ENCODE data around the gene KIF26B.
"Not testable (repeated sequence)": the region's sequence is repeated elsewhere in the genome, so short reads cannot be mapped to it uniquely, and the experiment has no call there.

KIF26B gene

DNA sequence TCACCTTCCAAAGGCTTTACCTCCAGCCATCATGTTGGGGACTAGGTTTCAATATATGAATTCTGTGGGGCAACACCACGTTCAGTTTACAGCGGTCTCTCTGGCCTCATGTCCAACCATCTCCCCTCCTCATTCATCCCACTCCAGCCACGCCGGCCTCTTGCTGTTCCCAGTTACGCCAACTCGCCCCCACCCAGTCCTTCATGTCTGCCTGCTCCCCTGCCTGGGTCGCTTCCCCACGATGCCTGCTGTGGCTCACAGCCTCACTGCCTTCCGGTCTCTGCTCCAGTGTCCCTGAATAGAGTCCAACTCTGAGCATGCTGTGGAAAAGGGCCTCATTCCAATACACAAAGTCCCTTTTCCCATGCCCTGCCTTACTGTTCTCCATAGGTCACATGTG is 193.8 kb downstream of the KIF26B start:
- DNase-seq (ENCODE audit: low read depth in 1 of 2, low spot score in 1 of 2): no peak

DNA sequence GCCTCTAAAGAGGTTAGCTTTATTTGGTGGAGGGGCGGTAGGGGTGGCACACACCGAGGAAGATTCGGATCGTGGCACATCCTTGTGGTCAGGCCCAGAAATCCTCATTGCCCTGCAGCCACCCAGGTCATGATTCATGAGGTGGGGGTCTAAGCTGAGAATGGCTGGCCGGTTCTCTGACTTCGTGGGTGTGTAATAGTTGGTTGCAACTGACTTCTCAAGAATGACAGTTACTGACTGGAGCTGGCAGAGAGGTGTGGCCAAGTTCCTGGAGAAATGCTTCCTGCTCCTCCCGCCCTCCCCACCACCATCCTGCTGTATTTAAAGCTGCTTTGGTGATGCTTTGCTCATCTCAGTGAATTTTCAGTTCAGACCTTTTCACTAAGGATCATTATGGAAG is 198.6 kb downstream of the KIF26B start:
- no peak for DNase-seq (ENCODE audit: low read depth in 1 of 2, low spot score in 1 of 2)

- no peak for DNase-seq (ENCODE audit: low read depth in 1 of 2, low spot score in 1 of 2)
Observed at GRCh38 chr1:245353915-245354775, 199.4 kb downstream of the KIF26B start.

DNA sequence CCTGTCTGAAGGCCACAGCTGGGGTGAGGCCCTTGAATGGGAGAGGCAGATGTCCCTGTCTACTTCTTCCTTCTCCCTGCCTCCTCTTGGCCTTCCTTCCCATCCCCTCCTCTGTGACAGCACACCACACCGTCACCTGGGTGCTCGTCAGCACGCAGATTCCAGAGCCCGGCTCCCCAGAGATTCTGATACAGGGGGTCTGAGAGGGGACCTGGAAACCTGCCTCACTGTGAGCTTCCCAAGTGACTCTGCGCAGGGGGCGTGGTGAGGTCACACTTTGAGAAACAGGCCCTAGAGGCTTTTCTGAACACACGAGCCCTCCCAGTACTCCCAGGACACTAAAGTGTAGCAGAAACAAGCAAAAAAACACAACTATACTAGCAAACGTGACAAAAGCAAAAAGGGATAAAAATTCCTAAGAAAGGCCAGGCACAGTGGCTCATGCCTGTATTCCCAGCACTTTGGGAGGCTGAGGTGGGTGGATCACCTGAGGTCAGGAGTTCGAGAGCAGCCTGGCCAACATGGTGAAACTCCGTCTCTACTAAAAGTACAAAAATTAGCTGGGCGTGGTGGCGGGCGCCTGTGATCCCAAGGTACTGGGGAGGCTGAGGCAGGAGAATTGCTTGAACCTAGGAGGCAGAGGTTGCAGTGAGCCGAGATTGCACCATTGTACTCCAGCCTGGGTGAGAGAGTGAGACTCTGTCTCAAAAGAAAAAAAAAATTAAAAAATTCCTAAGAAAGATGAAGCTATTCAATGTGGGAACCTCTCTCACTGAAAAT is 201.3 kb downstream of the KIF26B start:
- not testable (repeated sequence) for DNase-seq (ENCODE audit: low read depth in 1 of 2, low spot score in 1 of 2)

DNA sequence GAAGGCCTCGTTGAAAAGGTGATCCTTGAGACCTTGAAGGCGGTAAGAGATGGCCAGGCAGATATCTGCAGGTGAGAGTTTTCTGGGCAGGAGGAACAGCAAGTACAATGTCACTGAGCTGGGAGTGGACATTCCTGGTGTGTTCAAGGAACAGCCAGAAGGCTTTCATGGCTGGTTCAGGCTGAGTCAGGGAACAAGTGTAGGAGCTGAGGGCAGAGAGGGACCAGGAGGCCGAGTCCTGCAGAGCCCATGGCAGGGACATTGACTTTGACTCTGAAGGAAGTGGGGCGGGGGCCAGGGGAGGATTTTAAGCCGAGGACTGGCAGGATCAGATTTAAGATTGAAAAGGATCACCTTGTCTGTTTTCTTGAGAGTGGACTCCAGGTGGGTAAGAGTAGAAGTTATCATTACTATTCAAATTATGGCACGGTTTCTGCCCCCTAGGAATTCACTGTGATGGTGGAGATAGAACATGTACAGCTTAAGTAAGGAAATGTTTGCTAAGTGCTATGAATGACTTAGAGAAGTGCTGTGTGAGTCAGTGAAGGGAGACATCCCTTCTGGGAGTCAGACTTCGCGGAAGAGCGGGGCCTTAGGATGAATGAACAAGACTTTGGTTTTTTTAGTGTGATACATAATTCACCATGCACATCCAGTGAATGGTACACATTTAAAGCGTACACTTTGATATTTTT is 202.3 kb downstream of the KIF26B start:
- no peak for DNase-seq (ENCODE audit: low read depth in 1 of 2, low spot score in 1 of 2)

- DNase-seq (ENCODE audit: low read depth in 1 of 2, low spot score in 1 of 2): not testable (repeated sequence)
Observed at GRCh38 chr1:245359101-245359680, 204.4 kb downstream of the KIF26B start.

DNA sequence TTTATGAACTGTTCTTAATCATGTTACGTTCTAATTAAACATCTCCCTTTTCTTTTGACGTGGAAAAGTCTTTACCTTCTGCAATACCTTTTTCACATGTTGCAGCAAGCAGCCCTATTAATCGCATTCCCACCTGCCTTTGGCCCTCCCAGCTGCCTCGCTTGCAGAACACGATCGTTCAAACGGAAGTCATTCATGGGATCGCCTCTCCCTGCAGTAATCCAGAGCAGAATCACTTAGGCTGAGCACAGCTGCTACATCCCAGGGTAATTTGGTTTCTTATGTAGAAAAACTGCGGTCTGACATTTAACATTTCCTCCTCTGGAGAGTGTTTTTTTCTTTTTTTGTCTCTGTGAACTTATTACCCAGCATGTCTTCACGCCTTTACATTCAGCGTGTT is 206.3 kb downstream of the KIF26B start:
- DNase-seq (ENCODE audit: low read depth in 1 of 2, low spot score in 1 of 2): no peak

GRCh38 chr1:245361951-245362350 is 207.2 kb downstream of the KIF26B start:
- no peak for DNase-seq (ENCODE audit: low read depth in 1 of 2, low spot score in 1 of 2)

DNA sequence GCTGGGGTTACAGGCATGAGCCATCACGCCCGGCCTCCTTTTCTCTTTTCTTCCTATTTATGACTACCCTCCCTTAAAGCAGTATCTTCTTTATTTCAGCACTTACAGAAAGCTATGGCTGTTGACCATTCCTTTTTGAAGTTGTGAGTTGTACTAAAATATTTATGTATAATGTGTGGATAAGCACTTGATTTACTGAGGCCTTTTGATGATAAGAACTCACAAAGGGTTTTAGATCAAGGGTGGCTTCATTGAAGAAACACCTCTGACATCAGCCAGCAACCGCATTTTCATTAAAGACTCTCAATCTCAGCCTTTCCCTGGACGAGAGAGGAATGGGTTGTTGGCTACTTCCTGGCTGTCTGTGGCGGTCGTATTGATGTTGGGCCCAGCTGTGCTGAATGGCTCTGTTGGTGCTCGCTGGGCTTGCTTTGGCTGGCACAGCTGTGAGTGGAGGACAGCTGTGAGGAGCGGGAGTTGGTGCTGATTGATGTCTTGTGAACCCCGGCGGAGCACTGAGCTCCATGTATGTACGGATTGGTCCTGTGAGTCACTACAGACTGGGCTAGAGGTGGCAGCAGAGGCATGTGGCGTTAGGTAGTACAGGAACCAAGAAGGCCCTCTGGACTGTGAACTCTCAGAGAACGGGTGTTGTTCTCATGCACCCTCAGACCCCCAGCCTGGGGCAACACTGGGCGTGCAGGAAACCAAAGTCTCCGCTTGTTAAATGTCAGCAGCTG is 208.8 kb downstream of the KIF26B start:
- DNase-seq (ENCODE audit: low read depth in 1 of 2, low spot score in 1 of 2): no peak

DNA sequence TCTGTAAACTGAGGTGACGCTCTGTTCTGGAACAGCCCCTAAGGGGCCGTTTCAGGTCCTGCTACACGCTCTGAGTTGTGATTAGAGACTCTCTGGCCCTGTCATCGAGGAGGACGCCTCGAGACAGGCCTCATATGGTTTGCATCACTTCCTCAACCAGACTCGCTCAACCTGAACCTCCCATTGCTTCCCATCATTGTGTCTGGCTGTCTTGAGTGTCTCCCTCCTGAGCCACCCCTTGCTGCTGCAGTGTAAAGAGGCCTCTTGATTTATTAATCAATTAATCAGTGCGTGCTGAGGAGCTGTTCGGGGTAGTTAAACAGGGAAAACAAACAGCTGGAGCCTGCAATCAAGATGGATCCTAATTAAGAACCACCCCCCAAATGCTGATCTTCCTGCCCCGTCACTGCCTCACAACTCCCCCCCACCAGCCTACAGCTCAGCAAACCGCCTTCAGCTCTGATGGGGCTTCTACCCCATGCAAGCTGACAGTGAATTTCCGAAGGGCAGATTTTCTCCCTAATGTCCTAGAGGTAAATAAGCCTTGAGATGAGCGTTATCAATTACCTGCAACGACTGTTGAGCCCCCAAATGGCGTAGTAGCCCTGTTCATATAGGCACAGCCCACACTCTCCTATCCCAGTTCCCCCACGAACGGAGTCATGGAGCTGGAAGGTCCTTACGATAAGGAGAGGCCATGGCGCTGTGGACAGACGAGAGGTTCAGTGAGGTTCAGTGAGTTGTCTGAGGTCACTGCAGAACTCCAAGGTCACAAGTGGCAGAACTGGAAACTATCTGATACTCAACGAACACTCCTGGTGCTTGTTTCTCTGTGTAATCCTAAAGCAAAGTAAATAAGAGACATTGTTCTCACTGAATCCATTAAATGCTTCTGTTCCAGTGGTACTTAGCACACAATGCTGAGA is 210.6 kb downstream of the KIF26B start:
- DNase-seq (ENCODE audit: low read depth in 1 of 2, low spot score in 1 of 2): no peak

GRCh38 chr1:245366886-245367285 is 212.1 kb downstream of the KIF26B start:
- DNase-seq (ENCODE audit: low read depth in 1 of 2, low spot score in 1 of 2): no peak

GRCh38 chr1:245370175-245370825 is 215.5 kb downstream of the KIF26B start:
- DNase-seq (ENCODE audit: low read depth in 1 of 2, low spot score in 1 of 2): no peak

- no peak for DNase-seq (ENCODE audit: low read depth in 1 of 2, low spot score in 1 of 2)
Observed at GRCh38 chr1:245370905-245371581, 216.3 kb downstream of the KIF26B start.

DNA sequence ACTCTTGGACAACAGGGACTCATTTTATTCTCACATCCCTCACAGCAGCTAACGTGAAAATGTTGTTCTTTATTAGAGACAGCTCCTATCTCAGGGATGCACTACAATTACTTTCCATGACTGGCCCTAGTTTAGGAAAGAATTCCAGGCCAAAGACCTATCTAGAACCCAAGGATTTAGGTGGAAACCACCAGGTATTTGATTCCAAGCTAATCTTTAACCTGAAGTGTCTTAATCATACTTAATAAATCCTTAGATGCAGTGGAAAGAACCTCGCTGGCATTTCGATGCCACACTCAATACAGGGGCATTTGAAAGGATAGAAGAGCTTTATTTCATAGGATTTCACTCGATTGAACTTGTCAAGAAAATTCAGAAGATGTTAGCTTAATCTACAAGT is 218.3 kb downstream of the KIF26B start:
- no peak for DNase-seq (ENCODE audit: low read depth in 1 of 2, low spot score in 1 of 2)

GRCh38 chr1:245375789-245376460 is 221.1 kb downstream of the KIF26B start:
- no peak for DNase-seq (ENCODE audit: low read depth in 1 of 2, low spot score in 1 of 2)

- DNase-seq (ENCODE audit: low read depth in 1 of 2, low spot score in 1 of 2): no peak
Observed at GRCh38 chr1:245377854-245378253, 223.1 kb downstream of the KIF26B start.

GRCh38 chr1:245378311-245378722 is 223.5 kb downstream of the KIF26B start:
- DNase-seq (ENCODE audit: low read depth in 1 of 2, low spot score in 1 of 2): no peak

DNA sequence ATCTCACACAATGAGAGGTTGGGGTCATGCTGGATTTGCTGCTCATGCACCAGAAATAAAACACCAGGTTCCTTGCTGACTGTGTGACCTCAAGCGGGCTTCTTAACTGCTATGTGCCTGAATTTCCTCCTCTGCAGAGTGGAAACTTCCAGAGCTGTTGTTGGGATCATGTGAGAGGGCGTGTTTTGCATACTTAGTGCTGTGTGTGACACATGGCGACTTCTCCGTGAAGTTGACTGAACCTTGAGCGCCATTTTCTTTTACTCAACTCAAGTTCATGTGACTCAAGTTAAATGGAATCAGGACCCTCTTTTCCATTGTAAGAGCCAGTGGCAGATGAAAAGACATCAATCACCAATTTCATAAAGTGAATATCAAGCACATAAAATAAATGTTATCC is 224.0 kb downstream of the KIF26B start:
- DNase-seq (ENCODE audit: low read depth in 1 of 2, low spot score in 1 of 2): no peak

Measured in activated CD4-positive, alpha-beta T cell treated with anti-CD3 and anti-CD28 coated beads, Interleukin-2, amount 50 U/mL, for 24 hours (primary cell).